Mesenchymal stem cell (in vitro differentiated cells and primary cell): ENCODE measurements around the gene LEF1.

Source experiments
- DNase-seq: peaks from one replicate; pipeline ENCODE4 v3.0.0-alpha.2; 2013
- H2AFZ ChIP-seq: one replicate; pipeline ENCODE4 v1.6.1; 2013; ENCODE audit warnings: low read depth, mild to moderate bottlenecking, control low read depth, inconsistent platforms, low read length, moderate library complexity
- H2AK5ac ChIP-seq: 2 replicates; pipeline ENCODE4 v1.6.1; 2013; ENCODE audit warnings: low read length, moderate library complexity, mild to moderate bottlenecking, inconsistent platforms; ENCODE audit not compliant: severe bottlenecking
- H2BK120ac ChIP-seq: one replicate; pipeline ENCODE4 v1.6.1; 2013; ENCODE audit warnings: low read depth, mild to moderate bottlenecking, inconsistent platforms, low read length, moderate library complexity
- H2BK12ac ChIP-seq, 2 experiments: one replicate each; pipeline ENCODE4 v1.6.1; 2013; ENCODE audit warnings: inconsistent platforms in 2 of 2, low read length in 2 of 2, mild to moderate bottlenecking in 2 of 2, moderate library complexity in 2 of 2, control low read depth in 1 of 2
- H2BK15ac ChIP-seq: one replicate; pipeline ENCODE4 v1.6.1; 2013; ENCODE audit warnings: mild to moderate bottlenecking, low read depth, inconsistent platforms; ENCODE audit not compliant: poor library complexity, severe bottlenecking
- H2BK5ac ChIP-seq: 2 replicates; pipeline ENCODE4 v1.6.1; 2013; ENCODE audit warnings: low read depth, mild to moderate bottlenecking, low read length, control low read depth, inconsistent platforms; ENCODE audit not compliant: poor library complexity, severe bottlenecking
- H3K14ac ChIP-seq, 2 experiments: one replicate each; pipeline ENCODE4 v1.6.1; 2013; ENCODE audit warnings: inconsistent platforms in 2 of 2, low read length in 2 of 2, control low read depth in 1 of 2, mild to moderate bottlenecking in 1 of 2, moderate library complexity in 1 of 2
- H3K18ac ChIP-seq, 2 experiments: one replicate each; pipeline ENCODE4 v1.6.1; 2013; ENCODE audit warnings: inconsistent platforms in 2 of 2, low read length in 2 of 2, control low read depth in 1 of 2, low read depth in 1 of 2, mild to moderate bottlenecking in 1 of 2
- H3K23ac ChIP-seq, 2 experiments: one replicate each; pipeline ENCODE4 v1.6.1; 2013; ENCODE audit warnings: inconsistent platforms in 2 of 2, low read length in 2 of 2, mild to moderate bottlenecking in 2 of 2, moderate library complexity in 2 of 2, control low read depth in 1 of 2
- H3K27ac ChIP-seq: 2 replicates; pipeline ENCODE4 v1.5.1; 2013; ENCODE audit warnings: mild to moderate bottlenecking, moderate library complexity, low read length, control low read depth, inconsistent platforms; ENCODE audit not compliant: poor library complexity, severe bottlenecking
- H3K27me3 ChIP-seq, 2 experiments: 2 replicates each; pipeline versions ENCODE4 v1.6.1 to v1.7.0; 2013; ENCODE audit warnings: low read length in 2 of 2, mild to moderate bottlenecking in 2 of 2, moderate library complexity in 2 of 2, control low read depth in 1 of 2, inconsistent platforms in 1 of 2; ENCODE audit not compliant: control insufficient read depth in 1 of 2, insufficient read depth in 1 of 2
- H3K36me3 ChIP-seq, 2 experiments: 2 replicates each; pipeline versions ENCODE4 v1.6.1 to v1.7.0; 2013; ENCODE audit warnings: low read length in 2 of 2, control low read depth in 1 of 2, inconsistent platforms in 1 of 2, low read depth in 1 of 2, mild to moderate bottlenecking in 1 of 2; ENCODE audit not compliant: insufficient read depth in 2 of 2, control insufficient read depth in 1 of 2
- H3K4ac ChIP-seq, 2 experiments: one replicate each; pipeline ENCODE4 v1.6.1; 2013; ENCODE audit warnings: inconsistent platforms in 2 of 2, low read length in 2 of 2, mild to moderate bottlenecking in 2 of 2, moderate library complexity in 2 of 2, control low read depth in 1 of 2, low read depth in 1 of 2
- H3K4me1 ChIP-seq: 2 replicates; pipeline ENCODE4 v1.6.1; 2013; ENCODE audit warnings: low read depth, low read length, control low read depth; ENCODE audit not compliant: control insufficient read depth, insufficient read depth
- H3K4me2 ChIP-seq: 2 replicates; pipeline ENCODE4 v1.6.1; 2013; ENCODE audit warnings: low read length, mild to moderate bottlenecking, inconsistent platforms; ENCODE audit not compliant: poor library complexity, severe bottlenecking
- H3K4me3 ChIP-seq, 2 experiments: 2 replicates each; pipeline versions ENCODE4 v1.5.1 to v1.7.0; 2013; ENCODE audit warnings: low read length in 2 of 2, mild to moderate bottlenecking in 2 of 2, control low read depth in 1 of 2, low read depth in 1 of 2; ENCODE audit not compliant: insufficient read depth in 1 of 2
- H3K79me1 ChIP-seq: replicated peaks from 2 replicates; pipeline ENCODE4 v1.6.1; 2013; ENCODE audit warnings: mild to moderate bottlenecking, control low read depth, low read length, inconsistent platforms; ENCODE audit not compliant: poor library complexity, severe bottlenecking
- H3K9ac ChIP-seq: 2 replicates; pipeline ENCODE4 v1.7.0; 2013; ENCODE audit warnings: mild to moderate bottlenecking, low read length, moderate library complexity
- H3K9me3 ChIP-seq: 2 replicates; pipeline ENCODE4 v1.7.0; 2013; ENCODE audit warnings: mild to moderate bottlenecking, low read length; ENCODE audit not compliant: control insufficient read depth
- H4K8ac ChIP-seq: one replicate; pipeline ENCODE4 v1.6.1; 2013; ENCODE audit warnings: inconsistent platforms, mild to moderate bottlenecking, low read length, moderate library complexity
- H4K91ac ChIP-seq: one replicate; pipeline ENCODE4 v1.6.1; 2013; ENCODE audit warnings: mild to moderate bottlenecking, low read length, inconsistent platforms
- WGBS: methylation state at CpG from one replicate; pipeline ENCODE4 v1.1.7; 2013; ENCODE audit warnings: mixed read lengths; 5-methylcytosine and 5-hydroxymethylcytosine counted together

The LEF1 gene

DNA sequence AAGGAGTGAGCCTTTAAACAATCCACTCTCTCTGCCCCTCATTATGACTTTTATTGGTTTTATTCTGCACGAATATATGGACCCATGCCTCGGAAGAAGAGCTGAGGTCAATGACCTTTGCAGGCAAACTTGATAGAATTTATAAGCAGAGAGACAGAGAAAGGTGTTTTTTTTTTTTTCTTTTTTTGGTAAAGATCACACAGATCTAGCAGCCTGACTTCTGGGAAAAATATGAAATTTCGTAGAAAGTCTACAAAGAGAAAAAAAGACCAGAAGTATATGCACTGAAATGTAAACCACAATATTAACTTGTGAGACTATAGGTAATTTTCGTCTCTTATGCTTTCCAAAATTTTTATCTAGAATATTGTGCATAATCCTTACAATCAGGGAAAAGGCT, 61.6 kb downstream of the LEF1 start:
- Histone ChIP-seq H3K9ac (no peak overlapping the region), H2BK120ac (no peak overlapping the region), H2AK5ac (no peak overlapping the region), H3K18ac (no peak overlapping the region), H2AFZ (no peak overlapping the region), H3K36me3 (no peaks in the 10 kb centered on the region), H3K14ac (no peak overlapping the region), H2BK5ac (no peak overlapping the region), H3K79me1 (no peaks in the 10 kb centered on the region), H4K8ac (no peak overlapping the region), H3K4me3 (no peak overlapping the region), H3K27me3 (peaks cover 0 to 13% of the 10 kb centered on the region in 2 experiments), H4K91ac (no peak overlapping the region), H3K4me2 (no peak overlapping the region), H3K23ac (no peak overlapping the region), H2BK12ac (no peak overlapping the region), H3K27ac (no peak overlapping the region), H3K4ac (no peak overlapping the region), H3K9me3 (no peaks in the 10 kb centered on the region), H2BK15ac (no peak overlapping the region), H3K4me1 (no peaks in the 10 kb centered on the region)
- 65% methylated on average over 2 of the region's 4 CpGs for WGBS
- DNase-seq, result no peak

DNA sequence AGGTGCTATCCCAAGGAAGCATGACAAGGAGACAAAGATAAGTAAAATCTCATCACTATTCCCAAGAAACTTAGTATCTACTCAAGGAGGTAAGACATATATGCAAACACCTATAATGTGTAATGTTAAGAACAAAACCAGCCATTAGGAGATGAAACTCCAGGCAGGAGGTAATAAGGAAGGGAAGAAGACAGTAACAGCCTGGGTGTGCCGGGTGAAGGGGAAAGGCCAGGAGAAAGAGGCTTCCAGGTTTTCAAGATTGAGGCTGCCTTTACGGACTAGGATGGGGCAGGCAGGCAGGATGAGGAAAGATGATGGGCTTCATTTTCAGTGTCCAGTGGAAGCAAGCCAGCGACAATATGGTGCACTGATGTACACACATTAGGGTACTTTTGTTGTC, 62.5 kb downstream of the LEF1 start:
- H2AFZ ChIP-seq, result no peak overlapping the region

DNA sequence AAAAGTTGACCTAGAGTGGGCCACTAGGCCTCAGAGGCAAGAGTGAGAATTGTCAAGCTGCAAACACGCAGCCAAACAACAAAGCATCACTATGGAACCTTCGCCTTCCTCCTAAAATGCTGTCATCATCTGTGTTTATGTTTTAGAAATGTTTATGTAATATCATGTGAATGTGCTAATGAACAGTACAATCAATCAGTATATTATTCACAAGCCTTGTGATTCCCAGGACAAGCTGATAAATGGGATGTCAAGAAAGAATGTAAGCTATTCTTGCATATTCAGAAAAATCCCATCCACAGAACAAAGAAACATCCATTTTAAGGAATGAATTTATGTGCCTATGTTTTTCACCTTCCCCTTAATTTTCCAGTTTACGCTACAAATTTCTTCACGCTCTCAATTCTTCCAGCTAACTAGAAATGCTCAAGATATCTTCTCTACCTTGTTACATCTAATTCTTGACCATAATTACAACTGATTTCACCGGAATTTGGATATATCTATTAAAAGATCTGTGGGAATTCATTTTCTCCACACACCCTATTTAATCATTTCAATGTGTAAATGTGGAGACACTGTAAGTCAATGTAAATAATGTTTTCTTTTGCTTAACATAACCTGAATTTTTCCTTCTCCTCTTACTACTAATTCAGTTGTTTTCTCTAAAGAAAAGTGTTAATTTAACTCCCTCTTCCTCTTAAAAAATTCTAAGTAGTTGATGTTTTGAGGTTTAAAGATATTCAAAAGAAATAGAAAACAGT, 65.5 kb downstream of the LEF1 start:
- no peak overlapping the region for H3K9ac ChIP-seq
- H2AK5ac ChIP-seq, result no peak overlapping the region
- H4K91ac ChIP-seq, result no peak overlapping the region
- no peak overlapping the region for H2AFZ ChIP-seq
- H3K14ac ChIP-seq, result no peak overlapping the region
- no peak overlapping the region for H3K4me3 ChIP-seq
- H3K79me1 ChIP-seq, result no peaks in the 10 kb centered on the region
- no peak overlapping the region for H2BK120ac ChIP-seq
- H2BK12ac ChIP-seq, result no peak overlapping the region
- H3K23ac ChIP-seq, result no peak overlapping the region
- no peak for DNase-seq
- no peak overlapping the region for H3K4me2 ChIP-seq
- H3K27me3 ChIP-seq, result peaks cover 0 to 13% of the 10 kb centered on the region in 2 experiments
- H3K4me1 ChIP-seq, result no peaks in the 10 kb centered on the region
- no peak overlapping the region for H4K8ac ChIP-seq
- H3K4ac ChIP-seq, result no peak overlapping the region
- H3K9me3 ChIP-seq, result no peaks in the 10 kb centered on the region
- H3K36me3 ChIP-seq, result no peaks in the 10 kb centered on the region
- H2BK5ac ChIP-seq, result no peak overlapping the region
- no peak overlapping the region for H3K18ac ChIP-seq
- H2BK15ac ChIP-seq, result no peak overlapping the region
- H3K27ac ChIP-seq, result no peak overlapping the region
- WGBS, result 100% methylated on average over 2 of the region's 5 CpGs

More for the DNA sequence above, 62.5 kb downstream of the LEF1 start:
- H3K4me2 ChIP-seq, result no peak overlapping the region
- no peak overlapping the region for H3K4me3 ChIP-seq
- WGBS, result 97% methylated on average over 3 of the region's 3 CpGs
- no peak overlapping the region for H2BK15ac ChIP-seq
- no peak overlapping the region for H3K14ac ChIP-seq
- no peak overlapping the region for H4K8ac ChIP-seq
- H3K23ac ChIP-seq, result no peak overlapping the region
- no peaks in the 10 kb centered on the region for H3K9me3 ChIP-seq
- H3K9ac ChIP-seq, result no peak overlapping the region
- no peak overlapping the region for H2BK5ac ChIP-seq
- H3K27me3 ChIP-seq, result peaks cover 0 to 13% of the 10 kb centered on the region in 2 experiments
- no peak overlapping the region for H3K18ac ChIP-seq
- no peaks in the 10 kb centered on the region for H3K79me1 ChIP-seq
- DNase-seq, result no peak
- H2AK5ac ChIP-seq, result no peak overlapping the region
- no peak overlapping the region for H2BK12ac ChIP-seq
- H3K4me1 ChIP-seq, result no peaks in the 10 kb centered on the region
- H3K27ac ChIP-seq, result no peak overlapping the region
- no peak overlapping the region for H3K4ac ChIP-seq
- H4K91ac ChIP-seq, result no peak overlapping the region
- no peaks in the 10 kb centered on the region for H3K36me3 ChIP-seq
- H2BK120ac ChIP-seq, result no peak overlapping the region

DNA sequence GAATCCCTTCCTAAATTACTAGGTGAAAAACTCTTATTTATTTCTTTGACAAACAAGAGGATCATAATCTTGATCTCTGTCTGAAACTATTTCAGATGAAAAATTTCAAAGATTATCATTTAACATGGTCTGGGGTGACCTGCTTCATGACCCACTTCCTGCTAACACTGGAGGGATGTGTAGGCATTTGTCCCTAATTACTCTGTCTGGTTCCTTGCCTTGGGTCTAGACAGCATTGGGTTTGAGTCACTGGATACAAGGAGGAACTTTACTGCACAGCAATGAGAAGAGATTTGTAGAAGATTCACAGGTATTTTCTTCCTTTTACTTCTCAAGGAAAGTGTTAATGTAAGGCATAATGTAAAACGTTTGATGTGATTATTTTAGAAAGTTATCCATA, 67.9 kb downstream of the LEF1 start:
- no peak overlapping the region for H2AK5ac ChIP-seq
- no peak overlapping the region for H2AFZ ChIP-seq
- no peak overlapping the region for H2BK5ac ChIP-seq
- no peak overlapping the region for H3K4me2 ChIP-seq
- H3K4me3 ChIP-seq, result no peak overlapping the region
- H2BK15ac ChIP-seq, result no peak overlapping the region
- no peaks in the 10 kb centered on the region for H3K36me3 ChIP-seq
- no peak overlapping the region for H3K4ac ChIP-seq
- no peak for DNase-seq
- H2BK12ac ChIP-seq, result no peak overlapping the region
- no peaks in the 10 kb centered on the region for H3K4me1 ChIP-seq
- H4K8ac ChIP-seq, result no peak overlapping the region
- H4K91ac ChIP-seq, result no peak overlapping the region
- H3K79me1 ChIP-seq, result no peaks in the 10 kb centered on the region
- no CpG with 5 or more reads among the region's 1 CpG for WGBS
- no peak overlapping the region for H3K14ac ChIP-seq
- no peak overlapping the region for H3K18ac ChIP-seq
- no peak overlapping the region for H2BK120ac ChIP-seq
- no peak overlapping the region for H3K9ac ChIP-seq
- peaks cover 0 to 9% of the 10 kb centered on the region in 2 experiments for H3K27me3 ChIP-seq
- no peak overlapping the region for H3K27ac ChIP-seq
- H3K9me3 ChIP-seq, result no peaks in the 10 kb centered on the region
- H3K23ac ChIP-seq, result no peak overlapping the region
